Cardiac fibroblast (primary cell): ENCODE measurements around the gene GTPBP8.

Experiments
- DNase-seq, 2 donors: peaks; one replicate each; pipeline versions ENCODE4 v3.0.0 to v3.0.0-alpha.2; 2010; ENCODE audit warnings: low read depth in 2 of 2
- H3K4me3 ChIP-seq, 2 donors: replicated peaks in 1 of 2; 1 replicate in 1 of 2; 2 replicates in 1 of 2; pipeline ENCODE4 v1.5.1; 2011; ENCODE audit warnings: low read depth in 2 of 2, low read length in 2 of 2, mild to moderate bottlenecking in 2 of 2, moderate library complexity in 1 of 2
- CTCF ChIP-seq: IDR thresholded peaks from one replicate; pipeline ENCODE4 v1.5.1; 2011; ENCODE audit warnings: low read depth, mild to moderate bottlenecking, low read length, inconsistent platforms

The GTPBP8 gene

DNA sequence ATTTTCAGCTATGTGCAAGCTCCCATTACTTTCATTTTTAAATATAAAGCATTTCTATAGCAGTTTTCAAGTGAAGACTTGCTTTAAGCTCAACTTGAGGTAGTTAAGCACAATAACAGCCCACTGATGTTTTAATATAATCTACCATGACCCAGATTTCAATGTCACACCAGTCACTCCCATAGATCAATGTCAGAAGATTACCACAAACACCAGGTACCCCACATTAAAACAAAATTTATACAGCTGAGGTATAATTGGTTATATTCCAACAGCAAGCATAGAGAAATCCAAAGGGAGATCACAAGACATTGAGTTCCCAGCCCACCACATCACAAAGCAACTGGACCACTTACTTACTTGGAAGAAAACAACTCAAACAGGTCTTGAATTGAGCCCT is 22.8 kb downstream of the GTPBP8 start:
- H3K4me3 ChIP-seq = no peak overlapping the region
- TF ChIP-seq CTCF = no peak
- no peak for DNase-seq

DNA sequence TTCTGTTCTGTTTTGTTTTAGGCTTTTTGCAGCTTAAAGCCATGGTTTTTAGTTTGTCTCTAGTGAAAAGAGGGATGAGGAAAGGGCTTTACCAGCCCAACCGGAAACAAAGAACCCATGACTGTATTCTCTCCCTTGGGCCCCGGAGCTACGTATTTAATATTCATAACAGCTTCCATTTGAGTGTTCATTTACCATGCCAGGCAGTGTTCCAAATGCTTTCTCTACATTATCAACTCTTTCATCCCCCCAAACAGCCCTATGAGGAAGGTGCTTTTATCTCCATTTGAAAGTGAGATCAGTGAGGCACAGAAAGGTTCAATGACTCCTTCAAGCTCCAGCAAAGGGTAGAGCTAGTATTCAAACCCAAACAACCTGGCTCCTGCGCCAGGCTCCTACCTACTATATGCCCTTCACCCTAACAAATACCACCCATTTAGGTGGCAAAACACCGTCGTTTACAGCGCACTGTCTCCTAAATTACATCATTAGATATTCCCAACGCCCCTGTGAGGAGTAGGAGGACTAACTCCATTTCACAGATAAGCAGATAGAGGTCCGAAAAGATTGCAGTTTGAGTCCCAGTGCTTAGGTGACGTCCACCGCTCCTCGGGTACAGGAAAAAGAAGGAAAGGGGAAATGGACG is 27.9 kb downstream of the GTPBP8 start:
- peak; percentile 61 to 62 for DNase-seq
- peak overlapping the region; percentile 78 to 83 for H3K4me3 ChIP-seq
- no peak for TF ChIP-seq CTCF

DNA sequence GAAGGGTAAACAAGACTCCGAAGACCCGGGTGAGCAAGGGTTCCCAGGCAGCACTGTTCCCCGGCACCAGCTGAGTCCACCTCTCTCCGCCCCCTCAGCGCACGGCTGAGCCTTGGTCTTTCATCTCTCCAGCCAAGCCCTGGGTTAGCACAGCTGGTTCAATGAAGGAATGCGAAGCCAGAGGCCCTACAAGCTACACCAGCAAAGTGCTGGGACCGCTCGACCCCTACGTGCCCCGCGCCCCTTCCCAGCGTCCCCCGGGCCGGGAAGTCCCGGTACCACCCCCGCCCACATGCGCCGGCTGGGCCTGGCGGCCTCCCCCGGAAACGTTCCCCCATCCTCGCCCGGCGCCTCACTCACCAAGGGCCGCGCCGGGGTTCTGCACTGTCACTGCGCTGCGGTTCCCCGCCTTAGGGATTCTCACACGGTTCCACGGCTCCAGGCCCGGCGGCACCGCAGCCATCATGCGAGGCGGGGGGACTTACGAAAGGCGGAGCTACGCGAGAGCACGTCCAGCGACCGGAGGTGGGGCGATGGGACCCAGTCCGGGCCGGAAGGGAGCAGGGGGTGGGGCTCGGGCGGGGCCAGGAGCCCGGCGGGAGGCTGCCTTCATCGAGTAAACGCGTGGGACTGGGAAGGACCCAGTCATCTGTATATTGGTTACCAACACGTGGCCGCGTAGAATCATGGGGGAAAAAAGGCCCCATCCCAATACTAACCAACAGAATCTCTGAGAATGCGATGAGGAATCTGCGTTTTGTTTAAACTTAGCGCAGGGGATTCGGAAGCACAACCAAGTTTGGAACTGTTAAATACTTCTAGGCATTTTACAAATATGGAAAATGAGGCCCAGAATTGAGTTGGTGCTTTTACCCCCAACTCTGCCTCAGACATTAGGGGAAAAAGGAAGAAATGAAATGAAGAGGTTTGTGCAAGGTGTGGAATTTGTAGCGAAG is 28.7 kb downstream of the GTPBP8 start:
- H3K4me3 ChIP-seq = peak overlapping the region; percentile 78 to 83
- no peak for TF ChIP-seq CTCF
- DNase-seq = peak; percentile 94 to 95

DNA sequence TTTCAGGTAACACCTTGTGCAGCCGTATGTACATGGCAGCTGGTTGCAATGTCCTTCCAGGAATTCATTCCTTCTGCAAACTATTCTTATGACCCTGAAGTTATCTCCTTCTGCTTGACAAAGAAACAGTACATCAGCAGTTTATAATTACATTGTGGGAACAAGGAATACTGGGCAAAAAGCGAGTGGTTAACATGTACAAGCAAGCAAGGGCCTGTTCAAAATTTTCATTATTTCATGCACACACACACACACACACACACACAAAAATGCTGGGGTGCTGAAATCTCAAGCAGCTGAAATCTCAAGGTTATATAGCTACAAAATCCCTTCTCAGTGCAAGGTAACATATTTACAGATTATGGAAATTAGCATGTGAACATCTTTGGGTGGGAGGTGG is 30.7 kb downstream of the GTPBP8 start:
- no peak for TF ChIP-seq CTCF
- no peak overlapping the region for H3K4me3 ChIP-seq
- no peak for DNase-seq

GRCh38 chr3:113034011-113034410 is 43.2 kb downstream of the GTPBP8 start:
- no peak for TF ChIP-seq CTCF
- H3K4me3 ChIP-seq = no peak overlapping the region
- peak in 1 of 2 donors; percentile 39 for DNase-seq

GRCh38 chr3:113035387-113035982 is 44.7 kb downstream of the GTPBP8 start:
- peak; percentile 73 to 76 for DNase-seq
- no peak overlapping the region for H3K4me3 ChIP-seq
- TF ChIP-seq CTCF = peak; percentile 90
